Prostate gland (tissue), 2 donors: Measurements from ENCODE around the gene C2orf92.

Experiments
- CTCF ChIP-seq, 4 experiments: fragments of 200-600 bp in 2 of 4; fragments of 450-650 bp in 2 of 4; sonication (generic) in 2 of 4; IDR thresholded peaks; 1 replicate in 3 of 4; 2 replicates in 1 of 4; pipeline ENCODE4 v1.5.1; 2016 to 2019; ENCODE audit warnings: antibody characterized with exemption in 4 of 4, mild to moderate bottlenecking in 2 of 4, moderate library complexity in 2 of 4
- POLR2A ChIP-seq: fragments of 450-650 bp; IDR thresholded peaks from one replicate; pipeline ENCODE4 v1.6.1; 2016; ENCODE audit warnings: antibody characterized with exemption, mild to moderate bottlenecking
- POLR2AphosphoS5 ChIP-seq: sonication (generic); formaldehyde crosslinking; IDR thresholded peaks from one replicate; pipeline ENCODE4 v1.6.1; 2017; ENCODE audit warnings: antibody characterized with exemption

GRCh38 chr2:97724501-97724900 lies 55.0 kb downstream of the C2orf92 start:
- TF ChIP-seq CTCF (IDR thresholded peaks at IDR 0.05) (no peak), POLR2AphosphoS5 (no peak), POLR2A (no peak)
